GM19351 (cell line): ENCODE data around the gene TMEM81.

Experiments used
- ATAC-seq: cut with Tn5 transposase; IDR thresholded peaks from one replicate; pipeline ENCODE4 v1.9.1; 2021; ENCODE audit warnings: mild to moderate bottlenecking, moderate library complexity; ENCODE audit not compliant: unreplicated experiment

Gene TMEM81, protein sequence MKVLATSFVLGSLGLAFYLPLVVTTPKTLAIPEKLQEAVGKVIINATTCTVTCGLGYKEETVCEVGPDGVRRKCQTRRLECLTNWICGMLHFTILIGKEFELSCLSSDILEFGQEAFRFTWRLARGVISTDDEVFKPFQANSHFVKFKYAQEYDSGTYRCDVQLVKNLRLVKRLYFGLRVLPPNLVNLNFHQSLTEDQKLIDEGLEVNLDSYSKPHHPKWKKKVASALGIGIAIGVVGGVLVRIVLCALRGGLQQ

DNA sequence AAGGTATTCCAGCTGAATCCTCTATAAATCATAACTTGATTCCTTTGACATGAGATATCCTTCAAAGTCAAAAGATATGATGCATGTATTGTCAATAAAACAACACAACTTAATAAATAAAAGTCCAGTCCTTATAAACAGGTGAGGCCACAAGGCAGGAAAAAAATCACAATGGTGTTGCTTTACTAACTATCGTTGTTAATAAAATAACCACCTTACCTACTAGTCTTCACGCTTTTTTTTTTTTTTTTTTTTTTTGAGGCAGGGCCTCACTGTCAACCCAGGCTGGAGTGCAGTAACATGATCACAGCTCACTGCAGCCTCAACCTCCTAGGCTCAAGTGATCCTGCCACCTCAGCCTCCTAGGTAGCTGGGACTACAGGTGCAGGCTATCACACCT, at the start of gene TMEM81:
TSS of gene TMEM81 (minus strand) at position 101 of the 400 bp plus-strand sequence. CDS start 140 bp downstream, outside the sequence.
- ATAC-seq = no peak

DNA sequence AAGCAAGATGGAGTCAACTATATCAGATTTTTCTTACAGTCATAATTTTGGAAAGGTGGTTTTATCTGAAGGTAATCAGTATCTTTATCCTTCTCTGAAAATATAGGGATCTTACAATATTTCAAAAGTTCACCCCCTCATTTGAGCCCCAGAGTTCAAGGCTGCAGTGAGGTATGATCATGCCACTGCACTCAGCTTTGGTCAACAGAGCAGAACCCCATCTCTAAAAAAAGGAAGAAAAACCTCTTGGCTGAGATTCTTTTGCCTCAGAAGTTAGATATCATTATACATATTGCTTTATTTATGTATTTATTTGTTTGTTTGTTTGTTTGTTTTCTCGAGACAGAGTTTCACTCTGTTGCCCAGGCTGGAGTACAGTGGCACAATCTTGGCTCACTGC, 49.0 kb upstream of the TMEM81 start:
- ATAC-seq = no peak

DNA sequence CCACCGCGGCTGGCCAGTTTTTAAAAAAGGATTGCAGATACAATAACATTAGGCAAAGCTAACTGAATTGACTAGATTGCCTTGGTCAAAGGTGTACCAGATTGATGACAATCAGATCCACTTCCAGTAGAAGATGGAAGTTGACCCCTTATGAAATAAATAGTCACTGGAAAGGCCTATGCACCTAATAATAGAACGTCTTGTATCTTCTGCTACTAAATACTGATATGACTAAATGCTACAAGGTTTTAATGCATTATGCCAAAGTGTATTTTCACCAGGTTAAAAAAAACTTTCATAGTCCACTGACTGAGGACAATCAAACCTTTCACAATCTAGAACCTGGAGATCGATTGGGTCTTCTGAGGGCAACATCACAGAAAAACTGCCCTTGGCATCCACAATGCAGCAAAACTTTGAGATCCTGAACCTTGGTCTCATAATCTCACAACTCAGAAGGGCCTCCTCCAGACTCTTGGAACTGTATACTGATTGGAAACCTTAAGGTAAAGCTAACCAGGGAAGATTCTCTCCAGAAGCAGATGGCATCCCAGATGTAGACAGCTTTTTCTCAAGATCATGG, 45.3 kb upstream of the TMEM81 start:
- ATAC-seq = no peak

DNA sequence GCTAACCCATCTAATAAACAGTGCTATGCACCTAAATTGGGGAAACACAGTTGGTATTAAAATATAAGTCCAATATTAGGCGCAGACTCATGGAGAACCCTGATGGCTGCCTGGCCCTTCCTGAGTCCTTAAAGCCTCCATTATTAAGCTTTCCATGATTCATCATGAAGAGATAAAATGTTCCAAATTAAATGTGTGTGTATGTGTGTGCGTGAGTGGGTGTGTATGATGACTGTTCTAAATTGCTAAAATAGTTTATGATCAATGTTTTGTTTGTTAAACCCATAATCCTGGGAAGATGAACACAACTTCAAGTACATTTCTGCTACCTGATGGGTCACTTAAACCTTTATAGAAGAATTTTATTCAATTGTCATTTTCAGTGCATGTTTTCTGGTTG, 43.8 kb upstream of the TMEM81 start:
- no peak for ATAC-seq

DNA sequence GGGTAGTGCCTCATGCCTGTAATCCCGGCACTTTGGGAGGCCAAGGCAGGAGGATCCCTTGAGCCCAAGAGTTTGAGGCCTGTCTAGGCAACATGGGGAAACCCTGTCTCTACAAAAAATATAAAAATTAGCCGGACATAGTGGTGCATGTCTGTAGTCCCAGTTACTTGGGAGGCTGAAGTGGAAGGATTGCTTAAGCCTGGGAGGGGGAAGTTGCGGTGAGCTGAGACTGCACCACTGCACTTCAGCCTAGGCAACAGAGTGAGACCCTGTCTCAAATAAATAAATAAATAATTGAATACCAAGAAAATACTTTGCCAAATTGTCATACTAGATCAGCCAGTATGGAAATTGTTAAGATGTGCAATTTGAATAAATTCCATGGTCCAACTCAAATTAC, 43.4 kb upstream of the TMEM81 start:
- ATAC-seq = no peak

DNA sequence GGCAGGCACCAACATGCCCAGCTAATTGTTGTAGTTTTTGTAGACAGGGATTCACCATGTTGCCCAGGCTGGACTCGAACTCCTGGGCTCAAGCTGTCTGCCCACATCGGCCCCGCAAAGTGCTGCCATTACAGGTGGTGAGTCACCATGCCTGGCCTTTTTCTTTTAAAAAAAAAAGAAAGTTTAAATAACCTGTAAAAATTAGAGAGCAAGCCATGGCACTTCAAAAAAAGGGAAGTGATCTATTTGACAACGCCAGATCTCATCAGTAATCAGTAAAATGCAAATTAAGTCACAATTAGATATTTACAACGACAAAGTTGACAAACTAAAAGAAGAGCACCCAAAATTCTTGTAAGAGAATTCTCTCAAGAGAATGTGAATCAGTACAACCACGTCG, 40.5 kb upstream of the TMEM81 start:
- no peak for ATAC-seq

DNA sequence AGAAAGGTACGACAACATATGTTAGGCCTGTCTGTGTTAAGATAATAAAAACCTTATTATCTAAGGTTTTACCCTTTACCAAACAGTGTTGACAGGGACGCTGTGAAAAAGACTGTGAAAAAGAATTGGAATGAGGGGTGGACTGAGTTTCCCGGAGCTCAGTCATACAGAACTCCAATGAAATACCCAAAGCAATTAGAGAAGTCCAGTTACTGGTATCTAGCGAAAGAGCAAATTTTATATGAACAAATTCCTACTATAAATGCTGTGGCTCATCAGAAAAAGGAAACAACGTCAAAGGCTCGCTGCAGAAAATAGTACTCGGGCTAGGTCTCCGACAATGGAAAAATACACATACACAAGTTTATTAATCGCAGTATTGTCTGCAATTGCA, 38.2 kb upstream of the TMEM81 start:
- no peak for ATAC-seq

DNA sequence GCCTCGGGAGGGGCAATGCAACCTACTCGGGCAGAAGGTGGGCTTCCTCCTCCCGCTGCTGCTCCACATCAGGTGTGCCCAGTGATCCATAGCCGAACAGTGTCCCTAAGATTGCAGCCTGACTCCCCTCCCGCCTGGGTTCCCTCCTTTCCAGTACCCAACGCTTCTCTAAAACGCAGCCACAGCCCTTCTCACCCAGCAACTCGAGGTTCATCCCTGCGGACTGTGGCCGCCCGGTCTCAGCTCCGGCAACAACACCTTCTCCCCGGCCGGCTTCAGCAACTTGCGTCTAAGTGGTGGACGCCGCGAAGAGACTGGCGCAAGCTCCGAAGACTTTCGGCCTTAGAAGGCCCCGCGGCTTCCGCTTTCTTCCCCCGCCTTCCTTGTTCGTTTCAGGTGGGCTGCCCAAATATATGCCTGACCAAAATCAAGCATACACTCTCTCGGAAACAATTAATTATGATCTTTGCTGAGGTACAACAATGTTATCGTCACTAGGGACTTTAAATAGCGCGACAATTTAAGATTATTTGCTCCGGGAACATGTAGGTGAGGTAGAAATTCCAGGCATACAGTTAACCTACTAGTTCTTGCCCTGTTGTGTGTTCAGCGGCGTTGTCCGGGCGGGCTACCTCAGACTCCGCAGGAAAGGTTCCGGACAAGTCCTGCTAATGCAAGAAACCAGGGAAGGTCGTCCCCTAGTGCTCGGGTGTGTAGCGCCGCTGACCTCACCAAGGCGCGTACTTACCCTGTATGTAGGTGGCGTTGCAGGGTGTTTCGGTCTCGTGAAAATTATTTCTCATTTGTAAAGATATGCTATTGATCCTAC, 37.6 kb upstream of the TMEM81 start, which contains the start of gene RBBP5:
TSS of gene RBBP5 (minus strand) at position 319 of the 829 bp plus-strand sequence. CDS start at position 214, 105 bp downstream.
- peak; percentile 96 for ATAC-seq

DNA sequence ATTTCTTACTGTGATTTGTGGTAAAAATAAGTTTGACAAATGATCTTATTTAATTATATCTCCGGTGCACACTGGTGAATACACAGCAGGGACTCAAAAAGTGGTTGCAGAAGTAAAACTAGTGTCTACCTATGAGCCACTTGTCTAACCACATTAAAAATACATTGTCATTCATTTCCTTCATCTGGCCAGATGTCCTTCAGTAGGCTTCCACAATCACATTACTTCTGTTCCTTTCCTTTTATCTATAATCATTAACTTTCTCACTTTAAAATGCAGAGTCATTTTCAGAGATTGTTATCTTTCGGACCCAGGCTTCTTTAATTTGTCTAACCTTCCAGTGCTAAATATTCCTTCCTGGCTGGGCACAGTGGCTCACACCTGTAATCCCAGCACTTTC, 34.5 kb upstream of the TMEM81 start:
- no peak for ATAC-seq

DNA sequence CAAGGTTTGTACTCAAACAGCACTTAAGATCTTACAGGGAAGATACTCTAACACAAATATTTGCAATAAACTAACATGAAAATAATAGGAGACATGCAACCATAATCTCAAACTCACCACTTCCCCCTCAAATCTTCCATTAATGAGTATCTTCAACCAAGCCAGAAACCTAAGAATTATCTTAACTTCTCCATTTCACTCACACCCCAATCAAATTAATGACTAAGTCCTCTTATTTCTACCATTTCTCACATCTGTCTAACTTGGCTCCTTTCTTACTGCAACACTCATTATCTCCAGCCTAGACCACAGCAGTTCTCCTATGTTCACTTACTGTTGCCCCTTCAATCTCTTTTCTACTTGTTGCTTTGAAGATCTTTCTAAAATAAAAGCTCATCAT, 27.1 kb upstream of the TMEM81 start:
- no peak for ATAC-seq

DNA sequence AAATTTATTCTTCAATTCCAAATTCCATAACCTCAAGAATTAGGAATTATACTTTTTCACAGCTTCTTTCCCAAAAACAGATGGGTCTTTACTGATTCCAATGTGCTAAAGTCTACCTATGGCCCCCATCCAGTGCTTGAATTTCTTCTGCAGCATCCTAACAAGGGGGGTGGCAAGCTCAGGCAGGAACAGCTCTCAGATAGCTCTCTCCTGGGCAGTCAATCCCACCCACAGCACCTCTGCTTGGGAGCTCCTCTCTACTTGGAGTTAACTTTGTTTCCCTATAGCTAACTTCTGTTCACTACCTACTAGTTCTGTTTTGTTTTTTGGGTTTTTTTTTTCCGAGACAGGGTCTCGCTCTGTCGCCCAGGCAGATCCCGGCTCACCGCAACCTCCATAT, 25.5 kb upstream of the TMEM81 start:
- no peak for ATAC-seq

DNA sequence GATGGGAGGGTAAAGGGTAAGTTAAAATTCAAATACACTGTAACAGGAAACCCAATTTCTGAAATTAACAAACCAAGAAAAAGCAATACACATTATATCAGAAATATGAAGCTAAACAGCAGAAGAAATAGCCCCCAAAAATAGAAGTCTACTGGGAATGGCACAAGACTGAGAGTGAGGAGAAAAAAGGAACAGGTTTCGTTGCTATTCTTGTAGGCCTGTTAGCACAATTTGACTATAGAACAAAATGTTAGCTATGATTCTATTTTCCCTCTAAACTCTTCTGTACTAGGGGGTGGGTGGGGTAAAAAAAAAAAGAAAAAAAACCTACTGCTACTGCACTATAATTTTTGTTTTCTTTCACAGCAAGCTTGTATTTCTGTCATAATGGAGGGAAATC, 25.0 kb upstream of the TMEM81 start:
- ATAC-seq = no peak

DNA sequence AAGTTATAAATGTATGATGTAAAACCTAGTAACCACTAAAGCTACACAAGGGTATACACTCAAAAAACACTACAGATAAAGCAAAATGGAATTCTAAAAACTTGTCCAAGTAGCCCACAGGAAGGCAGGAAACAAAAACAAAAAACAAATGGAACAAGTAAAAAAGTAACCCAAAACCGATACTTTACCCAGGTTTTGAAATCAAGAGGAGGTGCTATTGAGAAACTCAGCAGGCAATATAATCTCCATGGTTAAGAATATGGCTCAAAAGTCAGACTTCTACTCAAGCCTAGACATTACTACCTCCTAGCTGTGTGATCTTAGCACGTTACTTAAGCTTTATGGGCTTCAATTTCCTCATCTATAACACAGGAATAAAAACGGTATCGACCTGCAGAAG, 24.2 kb upstream of the TMEM81 start:
- no peak for ATAC-seq

DNA sequence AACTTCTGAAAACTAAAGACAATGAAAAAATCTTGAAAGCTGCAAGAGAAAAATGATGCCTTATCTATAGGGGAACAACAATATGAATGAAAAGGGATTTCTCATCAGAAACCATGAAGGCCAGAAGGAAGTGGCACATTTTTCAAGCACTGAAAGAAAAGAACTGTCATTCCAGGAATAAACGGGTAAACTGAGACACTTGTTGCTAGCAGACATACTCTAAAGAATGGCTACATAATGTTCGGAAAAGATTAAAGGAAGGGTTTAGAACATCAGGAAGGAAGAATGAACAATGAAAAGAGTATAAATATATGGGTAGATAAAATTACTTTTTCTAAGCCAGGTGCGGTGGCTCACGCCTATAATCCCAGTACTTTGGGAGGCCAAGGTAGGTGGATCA, 23.1 kb upstream of the TMEM81 start:
- no peak for ATAC-seq

DNA sequence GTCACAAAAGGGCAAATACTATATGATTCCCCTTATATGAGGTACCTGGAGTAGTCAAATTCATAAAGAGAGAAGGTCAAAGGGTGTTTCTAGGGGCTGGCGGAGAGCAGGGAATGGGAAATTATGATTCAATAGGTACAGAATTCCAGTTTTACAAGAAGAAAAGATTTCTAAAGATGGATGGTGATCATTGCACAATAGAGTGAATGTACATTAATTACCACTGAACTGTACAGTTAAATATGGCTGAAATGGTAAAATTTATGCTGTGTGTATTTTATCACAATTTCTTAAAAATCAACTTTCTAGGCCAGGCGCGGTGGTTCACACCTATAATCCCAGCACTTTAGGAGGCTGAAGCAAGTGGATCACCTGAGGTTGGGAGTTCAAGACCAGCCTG, 18.1 kb upstream of the TMEM81 start:
- ATAC-seq = no peak

DNA sequence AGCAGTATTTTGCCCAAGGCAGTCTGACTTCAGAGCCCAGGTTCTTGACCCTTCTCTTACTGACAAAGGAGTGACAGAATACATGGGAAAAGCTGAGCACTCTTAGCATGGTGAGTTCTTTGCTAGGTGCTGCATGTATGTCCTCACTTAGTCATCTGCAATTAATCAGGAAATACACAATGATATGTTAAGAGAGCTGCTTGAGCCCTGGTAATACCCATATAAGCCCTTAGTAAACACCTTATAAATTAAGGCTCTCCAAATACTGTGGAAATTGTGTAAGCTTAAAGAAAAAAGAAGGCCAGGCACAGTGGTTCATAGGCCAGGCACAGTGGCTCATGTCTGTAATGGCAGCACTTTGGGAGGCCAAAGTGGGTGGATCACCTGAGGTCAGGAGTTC, 14.0 kb upstream of the TMEM81 start:
- no peak for ATAC-seq

DNA sequence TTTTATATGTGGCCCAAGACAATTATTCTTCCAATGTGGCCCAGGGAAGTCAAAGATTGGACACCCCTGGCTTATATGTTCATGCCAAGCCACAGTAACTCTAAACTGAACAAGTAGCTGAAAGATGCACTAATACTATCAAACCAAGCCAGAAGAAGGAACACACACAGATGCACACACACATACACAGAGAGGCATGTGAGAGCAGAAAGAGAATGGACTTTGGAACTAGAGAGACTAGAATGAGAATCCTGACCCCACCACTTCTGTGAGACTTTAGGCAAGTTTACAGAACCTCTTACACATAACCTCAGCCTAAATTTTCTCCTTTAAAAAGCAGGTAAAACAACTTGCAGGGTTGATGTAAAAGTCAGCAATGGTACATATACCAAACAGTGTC, 11.2 kb upstream of the TMEM81 start:
- no peak for ATAC-seq

DNA sequence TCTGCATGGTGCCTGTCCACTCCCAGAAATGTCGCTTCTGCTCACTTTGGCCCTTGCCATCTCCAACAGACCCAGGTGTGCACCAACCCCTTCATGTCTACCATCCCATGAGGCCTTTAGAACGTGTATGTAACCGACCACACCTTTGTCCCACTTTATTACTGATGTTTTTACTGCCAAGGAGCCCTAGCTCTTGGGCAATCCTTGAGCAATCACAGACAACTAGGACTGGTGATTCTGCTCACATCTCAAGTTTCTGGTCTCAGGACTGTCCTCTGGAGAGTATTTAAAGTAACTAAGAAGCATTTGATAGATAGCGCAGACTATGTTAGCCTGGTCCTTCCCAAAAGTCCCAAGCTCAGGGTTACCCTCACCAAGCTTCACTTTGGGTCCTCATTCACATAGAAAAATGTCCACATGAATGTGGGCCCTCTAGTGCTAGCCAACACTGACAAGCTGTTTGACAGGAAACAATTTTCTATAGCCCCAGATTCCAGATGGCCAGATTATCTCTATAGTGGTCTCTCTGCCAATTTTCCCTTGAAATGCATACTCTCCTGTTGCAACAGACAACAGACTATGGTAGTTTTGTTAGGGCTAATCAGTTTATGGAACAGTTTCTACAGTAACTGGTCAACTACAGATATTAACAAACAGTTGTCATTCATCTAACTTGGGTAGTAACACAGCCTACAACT, 6.9 kb upstream of the TMEM81 start:
- ATAC-seq = no peak

DNA sequence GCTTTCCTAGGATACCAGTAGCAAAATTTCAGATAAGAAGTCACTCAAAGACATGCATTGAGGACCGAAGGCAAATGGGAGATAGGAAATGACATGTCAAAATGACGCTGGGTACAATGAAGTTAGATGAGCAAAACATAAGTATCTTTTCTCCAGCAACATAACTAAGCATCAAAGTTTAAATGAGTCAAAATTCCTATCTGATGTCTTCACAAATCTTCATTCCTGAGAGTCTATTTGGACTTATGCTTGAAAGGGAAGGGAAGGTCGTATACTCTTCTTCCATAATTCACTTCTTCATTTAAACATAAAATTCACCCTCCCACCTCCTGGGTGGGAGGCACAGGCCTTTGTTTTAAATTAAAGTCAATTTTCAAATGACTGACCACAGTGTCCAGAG, 4.1 kb upstream of the TMEM81 start:
- no peak for ATAC-seq

DNA sequence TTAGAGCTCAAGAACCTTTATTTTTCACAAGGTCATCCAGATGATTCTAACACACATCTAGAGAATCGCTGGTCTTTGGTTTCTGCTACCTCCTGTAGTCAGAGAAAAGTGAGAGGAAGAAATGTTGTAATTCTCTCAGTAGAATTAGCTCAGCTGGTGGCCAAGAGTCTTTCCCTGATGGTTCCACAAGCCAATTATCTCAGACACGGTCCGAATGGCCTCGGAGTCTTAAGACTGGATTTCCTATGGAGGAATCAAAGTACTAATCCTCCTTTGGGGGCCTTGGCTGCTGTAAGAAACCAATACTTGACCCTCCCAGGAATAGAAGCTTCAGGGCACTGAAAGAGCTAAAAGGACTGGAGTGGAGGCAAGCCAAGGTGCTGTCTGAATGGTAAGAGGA, 1.8 kb downstream of the TMEM81 start:
- no peak for ATAC-seq

DNA sequence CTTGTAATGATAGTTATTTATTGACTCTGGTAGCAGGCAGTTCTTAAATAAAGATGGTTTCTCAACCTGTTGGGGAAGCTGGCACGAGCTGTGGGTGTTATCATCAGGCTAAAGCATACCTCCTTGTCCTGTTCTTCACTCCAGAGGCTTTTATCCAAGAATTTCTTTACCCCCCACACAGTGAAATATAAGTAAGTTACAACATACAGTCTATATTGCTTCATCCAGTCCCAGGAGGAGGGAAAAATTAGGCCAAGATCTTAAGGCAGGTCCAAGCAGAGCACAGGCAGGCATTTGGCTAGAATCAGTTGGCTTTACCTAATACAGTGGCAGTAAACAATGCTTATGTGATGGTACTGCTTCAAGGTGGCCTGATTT, 6.3 kb downstream of the TMEM81 start:
- ATAC-seq = no peak
